Panc1 (cell line): ENCODE data around the gene COL23A1. TPM values are rescaled to one million over a fixed set of nuclear protein-coding genes. Genes with fewer than 3 reads are reported as not detected.

ENCODE experiments used
- ATAC-seq: fragments of 200-7000 bp; cut with Tn5 transposase; 2 replicates; pipeline ENCODE4 v1.9.1; 2020; ENCODE audit warnings: mild to moderate bottlenecking, moderate library complexity
- BruUV-seq: library from RNA; stranded (reverse); fragments of 400-500 nt; replicated peaks from 2 replicates; lab custom pipeline; 2021; lab: Mats Ljungman, UMichigan
- CTCF ChIA-PET: fragments of 300-600 bp; sonication (Branson Sonifier 250); formaldehyde crosslinking; loops from one replicate; lab custom pipeline; 2022; ENCODE audit warnings: antibody characterized with exemption; lab: Charles Lee
- POLR2A ChIA-PET: fragments of 300-600 bp; sonication (Branson Sonifier 250); formaldehyde crosslinking; loops from one replicate; lab custom pipeline; 2022; ENCODE audit warnings: antibody characterized with exemption; lab: Charles Lee
- DNase-seq: peaks from one replicate; pipeline ENCODE4 v3.0.0-alpha.2; 2010; ENCODE audit warnings: low read depth, low spot score
- H3K27ac ChIP-seq: 2 replicates; pipeline ENCODE4 v1.5.1; 2011; ENCODE audit warnings: mild to moderate bottlenecking, low read length, inconsistent platforms
- H3K27me3 ChIP-seq: fragments of 200-500 bp; sonication (Bioruptor generic); 2 replicates; pipeline ENCODE4 v1.6.0; 2014; ENCODE audit warnings: low read length, inconsistent platforms; ENCODE audit not compliant: control insufficient read depth, insufficient read depth
- H3K36me3 ChIP-seq: fragments of 200-500 bp; sonication (Bioruptor generic); 2 replicates; pipeline ENCODE4 v1.5.1; 2014; ENCODE audit warnings: inconsistent platforms, mild to moderate bottlenecking, low read length, moderate library complexity; ENCODE audit not compliant: control insufficient read depth, insufficient read depth
- H3K4me1 ChIP-seq: 2 replicates; pipeline ENCODE4 v1.5.1; 2011; ENCODE audit warnings: inconsistent platforms, mild to moderate bottlenecking, low read length, moderate library complexity; ENCODE audit not compliant: control insufficient read depth, insufficient read depth
- H3K4me3 ChIP-seq, 2 experiments: 2 replicates each; pipeline ENCODE4 v1.5.1; 2011 to 2012; ENCODE audit warnings: low read depth in 2 of 2, low read length in 2 of 2, mild to moderate bottlenecking in 2 of 2, inconsistent platforms in 1 of 2, moderate library complexity in 1 of 2
- H3K9me3 ChIP-seq: fragments of 200-500 bp; sonication (Bioruptor generic); 2 replicates; pipeline ENCODE4 v1.5.1; 2014; ENCODE audit warnings: low read depth, mild to moderate bottlenecking, inconsistent platforms, low read length, moderate library complexity; ENCODE audit not compliant: control insufficient read depth, insufficient read depth
- POLR2AphosphoS5 ChIP-seq: IDR thresholded peaks from 2 replicates; pipeline ENCODE4 v1.6.1; 2012; ENCODE audit warnings: mild to moderate bottlenecking, low read depth, low read length, moderate library complexity
- SIN3A ChIP-seq: IDR thresholded peaks from 2 replicates; pipeline ENCODE4 v1.6.1; 2012; ENCODE audit warnings: low read depth, mild to moderate bottlenecking, low read length, moderate library complexity, borderline replicate concordance; ENCODE audit not compliant: insufficient read depth
- TCF7L2 ChIP-seq: IDR thresholded peaks from 2 replicates; pipeline ENCODE4 v1.6.1; 2011; ENCODE audit warnings: mild to moderate bottlenecking, low read depth, low read length, inconsistent platforms
- in situ Hi-C: cut with HindIII; loops from 2 replicates; pipeline ENCODE4 v1.10.0; 2016; ENCODE audit warnings: low sequenced_read_pairs, low pct_unique_long_range_greater_than_20kb
- intact Hi-C: fragments of 100-400 bp; cut with micrococcal nuclease; formaldehyde crosslinking; loops from one replicate; pipeline ENCODE4 v1.10.0; 2022; ENCODE audit not compliant: unreplicated experiment
- total RNA-seq: library from RNA; stranded (reverse); gene quantifications from one replicate; pipeline ENCODE4 v1.2.1, GENCODE V29; 2021; ENCODE audit not compliant: unreplicated experiment
- TF ChIP-seq, protein P1 (sequence below), 2 experiments: IDR thresholded peaks; 2 replicates each; pipeline ENCODE4 v1.6.1; 2011 to 2012; ENCODE audit warnings: low read depth in 2 of 2, control low read depth in 1 of 2, low read length in 1 of 2, mild to moderate bottlenecking in 1 of 2, moderate library complexity in 1 of 2; ENCODE audit not compliant: insufficient read depth in 1 of 2
- TF ChIP-seq, protein P2 (sequence below): fragments of 450-650 bp; IDR thresholded peaks from 2 replicates; pipeline ENCODE4 v1.5.1; 2017; ENCODE audit warnings: mild to moderate bottlenecking

The COL23A1 gene
- total RNA-seq, 1 experiment from 2014 or later: 0.05 TPM

DNA sequence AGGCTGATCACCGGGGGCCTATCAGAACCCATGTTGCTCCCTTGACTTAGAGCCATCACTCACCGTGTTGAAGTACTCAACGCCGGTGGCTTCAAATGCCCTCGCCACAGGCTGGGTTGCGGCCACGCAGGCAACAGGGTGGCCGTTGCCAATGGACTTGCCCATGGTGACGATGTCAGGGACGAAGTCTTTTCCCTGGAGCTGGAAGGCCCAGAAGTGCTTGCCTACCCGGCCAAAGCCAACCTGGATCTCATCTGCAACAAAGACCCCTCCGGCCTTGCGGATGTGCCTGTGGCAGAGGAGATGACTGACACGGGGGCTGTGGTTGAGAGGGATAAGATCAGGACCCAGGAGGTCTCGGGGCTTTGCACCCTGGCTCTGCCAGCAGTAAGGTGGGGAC lies 367.9 kb downstream of the COL23A1 start:
- TF ChIP-seq TCF7L2 (no peak), POLR2AphosphoS5 (no peak), SIN3A (no peak)
- TF ChIP-seq, protein P1, sequence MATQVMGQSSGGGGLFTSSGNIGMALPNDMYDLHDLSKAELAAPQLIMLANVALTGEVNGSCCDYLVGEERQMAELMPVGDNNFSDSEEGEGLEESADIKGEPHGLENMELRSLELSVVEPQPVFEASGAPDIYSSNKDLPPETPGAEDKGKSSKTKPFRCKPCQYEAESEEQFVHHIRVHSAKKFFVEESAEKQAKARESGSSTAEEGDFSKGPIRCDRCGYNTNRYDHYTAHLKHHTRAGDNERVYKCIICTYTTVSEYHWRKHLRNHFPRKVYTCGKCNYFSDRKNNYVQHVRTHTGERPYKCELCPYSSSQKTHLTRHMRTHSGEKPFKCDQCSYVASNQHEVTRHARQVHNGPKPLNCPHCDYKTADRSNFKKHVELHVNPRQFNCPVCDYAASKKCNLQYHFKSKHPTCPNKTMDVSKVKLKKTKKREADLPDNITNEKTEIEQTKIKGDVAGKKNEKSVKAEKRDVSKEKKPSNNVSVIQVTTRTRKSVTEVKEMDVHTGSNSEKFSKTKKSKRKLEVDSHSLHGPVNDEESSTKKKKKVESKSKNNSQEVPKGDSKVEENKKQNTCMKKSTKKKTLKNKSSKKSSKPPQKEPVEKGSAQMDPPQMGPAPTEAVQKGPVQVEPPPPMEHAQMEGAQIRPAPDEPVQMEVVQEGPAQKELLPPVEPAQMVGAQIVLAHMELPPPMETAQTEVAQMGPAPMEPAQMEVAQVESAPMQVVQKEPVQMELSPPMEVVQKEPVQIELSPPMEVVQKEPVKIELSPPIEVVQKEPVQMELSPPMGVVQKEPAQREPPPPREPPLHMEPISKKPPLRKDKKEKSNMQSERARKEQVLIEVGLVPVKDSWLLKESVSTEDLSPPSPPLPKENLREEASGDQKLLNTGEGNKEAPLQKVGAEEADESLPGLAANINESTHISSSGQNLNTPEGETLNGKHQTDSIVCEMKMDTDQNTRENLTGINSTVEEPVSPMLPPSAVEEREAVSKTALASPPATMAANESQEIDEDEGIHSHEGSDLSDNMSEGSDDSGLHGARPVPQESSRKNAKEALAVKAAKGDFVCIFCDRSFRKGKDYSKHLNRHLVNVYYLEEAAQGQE (IDR thresholded peaks at IDR 0.05; ENCODE audit: insufficient read depth in 1 of 2, low read depth in 2 of 2, low read length in 1 of 2): no peak
- TF ChIP-seq, protein P2, sequence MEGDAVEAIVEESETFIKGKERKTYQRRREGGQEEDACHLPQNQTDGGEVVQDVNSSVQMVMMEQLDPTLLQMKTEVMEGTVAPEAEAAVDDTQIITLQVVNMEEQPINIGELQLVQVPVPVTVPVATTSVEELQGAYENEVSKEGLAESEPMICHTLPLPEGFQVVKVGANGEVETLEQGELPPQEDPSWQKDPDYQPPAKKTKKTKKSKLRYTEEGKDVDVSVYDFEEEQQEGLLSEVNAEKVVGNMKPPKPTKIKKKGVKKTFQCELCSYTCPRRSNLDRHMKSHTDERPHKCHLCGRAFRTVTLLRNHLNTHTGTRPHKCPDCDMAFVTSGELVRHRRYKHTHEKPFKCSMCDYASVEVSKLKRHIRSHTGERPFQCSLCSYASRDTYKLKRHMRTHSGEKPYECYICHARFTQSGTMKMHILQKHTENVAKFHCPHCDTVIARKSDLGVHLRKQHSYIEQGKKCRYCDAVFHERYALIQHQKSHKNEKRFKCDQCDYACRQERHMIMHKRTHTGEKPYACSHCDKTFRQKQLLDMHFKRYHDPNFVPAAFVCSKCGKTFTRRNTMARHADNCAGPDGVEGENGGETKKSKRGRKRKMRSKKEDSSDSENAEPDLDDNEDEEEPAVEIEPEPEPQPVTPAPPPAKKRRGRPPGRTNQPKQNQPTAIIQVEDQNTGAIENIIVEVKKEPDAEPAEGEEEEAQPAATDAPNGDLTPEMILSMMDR: no peak
- in situ Hi-C loops: no loop called here
- intact Hi-C loops: no loop called here
- Histone ChIP-seq H3K36me3 (no peaks in the 10 kb centered on the region), H3K27ac (no peak overlapping the region), H3K4me3 (no peak overlapping the region), H3K4me1 (no peaks in the 10 kb centered on the region), H3K27me3 (no peaks in the 10 kb centered on the region), H3K9me3 (no peaks in the 10 kb centered on the region)
- ChIA-PET CTCF (no interaction called here), POLR2A (no interaction called here)
- ATAC-seq (no peak), DNase-seq (no peak)
- BruUV-seq: no TSS peak

DNA sequence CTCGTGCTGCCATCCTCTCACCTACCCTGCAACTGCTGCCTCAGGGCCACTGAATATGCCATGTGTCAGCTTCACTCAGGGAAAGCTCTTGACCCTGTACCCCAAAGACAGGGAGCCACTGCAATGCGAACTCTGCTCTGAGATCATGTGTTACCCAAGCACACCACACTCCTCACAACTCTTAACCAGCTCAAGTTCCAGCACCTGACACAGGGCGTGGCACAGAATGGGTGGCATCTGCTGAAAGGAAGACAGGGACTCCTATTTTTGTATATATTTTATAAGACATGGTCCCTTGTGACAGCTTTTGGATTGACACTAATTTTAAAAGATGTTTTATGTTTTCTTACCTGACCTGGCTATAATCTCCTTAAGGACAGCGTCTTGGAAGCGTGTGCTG lies 368.3 kb downstream of the COL23A1 start:
- ATAC-seq (peak; percentile 18; the same call in 1 of the 2 replicates), DNase-seq (no peak)
- intact Hi-C loops: no loop called here
- TF ChIP-seq POLR2AphosphoS5: no peak
- no peak for TF ChIP-seq TCF7L2
- TF ChIP-seq, protein P2: no peak
- TF ChIP-seq, protein P1 (IDR thresholded peaks at IDR 0.05; ENCODE audit: insufficient read depth in 1 of 2, low read depth in 2 of 2, low read length in 1 of 2): no peak
- no peak for TF ChIP-seq SIN3A
- Histone ChIP-seq H3K4me3 (no peak overlapping the region), H3K27me3 (no peaks in the 10 kb centered on the region), H3K27ac (no peak overlapping the region), H3K36me3 (no peaks in the 10 kb centered on the region), H3K9me3 (no peaks in the 10 kb centered on the region), H3K4me1 (no peaks in the 10 kb centered on the region)
- BruUV-seq: no TSS peak
- ChIA-PET CTCF (no interaction called here), POLR2A (interaction anchor here (0.6 kb wide), 1 partner anchor 38 kb away, joined by 10 read pairs; no protein-coding TSS in a partner anchor)
- in situ Hi-C loops: no loop called here
